ENCODE results near the gene NHS.
A peak's percentile ranks its signal among the peaks of the same experiment; 100 is the strongest.

The NHS gene

GRCh38 chrX:17448188-17448587 lies 73.2 kb downstream of the NHS start:
- DNase-seq (ENCODE audit: low read depth, low spot score): no peak

GRCh38 chrX:17449866-17450265 lies 74.9 kb downstream of the NHS start:
- no peak for DNase-seq (ENCODE audit: low read depth, low spot score)

- DNase-seq (ENCODE audit: low read depth, low spot score): no peak
Measured at GRCh38 chrX:17453788-17454187, 78.8 kb downstream of the NHS start.

GRCh38 chrX:17456526-17456925 lies 81.5 kb downstream of the NHS start:
- DNase-seq (ENCODE audit: low read depth, low spot score): no peak

GRCh38 chrX:17459008-17459611 lies 84.1 kb downstream of the NHS start:
- DNase-seq (ENCODE audit: low read depth, low spot score): no peak

- no peak for DNase-seq (ENCODE audit: low read depth, low spot score)
Measured at GRCh38 chrX:17459661-17460060, 84.7 kb downstream of the NHS start.

GRCh38 chrX:17462881-17463280 lies 87.9 kb downstream of the NHS start:
- no peak for DNase-seq (ENCODE audit: low read depth, low spot score)

- DNase-seq (ENCODE audit: low read depth, low spot score): no peak
Measured at GRCh38 chrX:17464194-17464593, 89.2 kb downstream of the NHS start.

- DNase-seq (ENCODE audit: low read depth, low spot score): no peak
Measured at GRCh38 chrX:17465201-17465600, 90.2 kb downstream of the NHS start.

GRCh38 chrX:17465802-17466201 lies 90.8 kb downstream of the NHS start:
- no peak for DNase-seq (ENCODE audit: low read depth, low spot score)

- DNase-seq (ENCODE audit: low read depth, low spot score): no peak
Measured at GRCh38 chrX:17470136-17470535, 95.1 kb downstream of the NHS start.

GRCh38 chrX:17471121-17471520 lies 96.1 kb downstream of the NHS start:
- DNase-seq (ENCODE audit: low read depth, low spot score): no peak

- no peak for DNase-seq (ENCODE audit: low read depth, low spot score)
Measured at GRCh38 chrX:17471861-17472260, 96.9 kb downstream of the NHS start.

- DNase-seq (ENCODE audit: low read depth, low spot score): no peak
Measured at GRCh38 chrX:17472424-17472823, 97.4 kb downstream of the NHS start.

- no peak for DNase-seq (ENCODE audit: low read depth, low spot score)
Measured at GRCh38 chrX:17473021-17473420, 98.0 kb downstream of the NHS start.

- no peak for DNase-seq (ENCODE audit: low read depth, low spot score)
Measured at GRCh38 chrX:17474892-17475291, 99.9 kb downstream of the NHS start.

- DNase-seq (ENCODE audit: low read depth, low spot score): no peak
Measured at GRCh38 chrX:17475449-17476217, 100.6 kb downstream of the NHS start.

- DNase-seq (ENCODE audit: low read depth, low spot score): no peak
Measured at GRCh38 chrX:17476411-17476810, 101.4 kb downstream of the NHS start.

- no peak for DNase-seq (ENCODE audit: low read depth, low spot score)
Measured at GRCh38 chrX:17481086-17481485, 106.1 kb downstream of the NHS start.

- peak; percentile 25 for DNase-seq (ENCODE audit: low read depth, low spot score)
Measured at GRCh38 chrX:17484592-17484991, 109.6 kb downstream of the NHS start.

GRCh38 chrX:17485391-17485790 lies 110.4 kb downstream of the NHS start:
- DNase-seq (ENCODE audit: low read depth, low spot score): no peak

GRCh38 chrX:17488036-17488435 lies 113.0 kb downstream of the NHS start:
- no peak for DNase-seq (ENCODE audit: low read depth, low spot score)

- no peak for DNase-seq (ENCODE audit: low read depth, low spot score)
Measured at GRCh38 chrX:17494216-17494615, 119.2 kb downstream of the NHS start.

GRCh38 chrX:17495052-17495451 lies 120.1 kb downstream of the NHS start:
- no peak for DNase-seq (ENCODE audit: low read depth, low spot score)
